ENCODE results near the gene KLHL33.

KLHL33 gene

DNA sequence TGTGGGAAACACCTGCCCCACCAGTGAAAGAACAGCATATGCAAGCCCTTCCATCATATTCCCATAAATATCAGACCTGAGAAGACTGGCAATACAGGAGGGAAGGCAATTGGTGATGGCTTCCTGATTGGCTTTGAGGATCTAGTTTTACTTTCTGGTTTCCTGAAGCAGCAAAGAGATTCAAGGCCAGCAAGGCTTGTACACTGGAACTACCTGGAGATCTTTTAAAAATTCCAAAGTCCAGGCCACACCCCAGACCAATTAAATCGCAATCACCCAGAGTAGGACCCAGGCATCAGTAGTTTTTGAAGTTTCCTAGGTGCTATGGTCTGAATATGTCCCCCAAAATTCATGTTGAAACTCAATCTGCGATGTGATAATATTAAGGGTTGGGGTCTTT, 19.7 kb downstream of the KLHL33 start:
- DNase-seq (ENCODE audit: low read depth in 2 of 2), result no peak

GRCh38 chr14:20415782-20416206, 20.2 kb downstream of the KLHL33 start:
- DNase-seq (ENCODE audit: low read depth in 2 of 2), result no peak

GRCh38 chr14:20413744-20414082, 22.3 kb downstream of the KLHL33 start:
- no peak for DNase-seq (ENCODE audit: low read depth in 2 of 2)

DNA sequence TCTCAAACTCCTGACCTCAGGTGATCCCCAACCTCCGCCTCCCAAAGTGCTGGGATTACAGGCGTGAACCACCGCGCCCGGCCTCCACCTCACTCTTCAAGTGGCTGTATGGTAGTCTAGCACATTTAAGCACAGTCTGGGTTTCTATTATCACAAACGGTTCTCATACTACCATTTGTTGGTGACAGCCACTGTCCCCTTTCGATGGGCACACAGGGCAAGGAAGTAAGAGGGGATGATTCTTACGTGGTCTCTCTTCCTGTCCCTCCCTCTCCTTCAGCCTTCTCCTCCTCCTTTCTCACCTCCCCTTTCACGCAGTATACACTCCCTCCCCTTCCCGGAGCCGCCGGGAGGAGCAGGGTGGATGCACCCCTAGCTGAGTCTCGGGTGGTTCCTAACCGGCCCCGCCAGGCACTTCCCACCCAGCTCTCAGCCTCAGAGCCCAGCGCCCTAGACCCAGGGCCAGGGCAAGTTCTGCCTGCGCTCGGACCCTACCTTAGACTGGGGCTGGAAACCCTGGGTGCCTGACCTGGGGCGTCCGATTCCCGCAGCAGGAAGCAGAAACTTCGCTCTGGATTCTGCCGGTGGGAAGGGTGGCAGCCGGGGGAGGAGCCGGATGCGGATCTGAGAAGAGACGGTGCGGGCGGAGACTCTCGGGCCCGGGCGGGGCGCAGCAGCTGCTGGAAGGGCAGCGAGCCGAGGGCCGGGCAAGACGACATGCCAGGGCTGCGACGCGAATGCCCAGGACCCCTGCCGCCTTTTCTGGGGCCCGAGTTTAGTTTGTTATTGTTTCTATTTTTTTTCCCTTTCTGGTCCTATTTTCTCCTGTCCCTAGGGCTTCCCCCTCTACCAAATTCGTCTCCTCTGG, 22.9 kb downstream of the KLHL33 start, which contains the start of gene TEP1:
TSS of gene TEP1 (minus strand) at position 626 of the 868 bp plus-strand sequence. CDS start 5,062 bp downstream, outside the sequence.
- peak; percentile 69 to 70 for DNase-seq (ENCODE audit: low read depth in 2 of 2)

GRCh38 chr14:20412411-20412810, 23.6 kb downstream of the KLHL33 start:
- DNase-seq (ENCODE audit: low read depth in 2 of 2), result no peak

DNA sequence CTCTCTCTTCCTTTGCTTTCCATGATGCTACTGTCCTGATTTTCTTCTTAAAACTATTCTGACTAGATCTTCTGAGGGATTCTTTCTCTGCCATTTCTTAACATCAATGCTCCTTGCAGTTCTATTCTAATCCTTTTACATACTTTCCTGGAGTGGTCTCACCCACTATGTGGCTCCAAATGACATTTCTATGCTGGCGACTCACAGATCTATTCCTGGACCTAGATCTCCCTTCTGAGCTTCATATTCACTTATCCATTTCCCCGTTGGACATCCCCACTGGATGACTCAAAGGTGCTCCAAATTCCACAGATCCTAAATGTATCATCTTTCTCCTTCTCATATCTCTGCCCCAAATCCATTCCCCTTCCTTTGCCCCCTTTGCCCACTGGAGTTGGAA, 26.7 kb downstream of the KLHL33 start:
- DNase-seq (ENCODE audit: low read depth in 2 of 2), result no peak

DNA sequence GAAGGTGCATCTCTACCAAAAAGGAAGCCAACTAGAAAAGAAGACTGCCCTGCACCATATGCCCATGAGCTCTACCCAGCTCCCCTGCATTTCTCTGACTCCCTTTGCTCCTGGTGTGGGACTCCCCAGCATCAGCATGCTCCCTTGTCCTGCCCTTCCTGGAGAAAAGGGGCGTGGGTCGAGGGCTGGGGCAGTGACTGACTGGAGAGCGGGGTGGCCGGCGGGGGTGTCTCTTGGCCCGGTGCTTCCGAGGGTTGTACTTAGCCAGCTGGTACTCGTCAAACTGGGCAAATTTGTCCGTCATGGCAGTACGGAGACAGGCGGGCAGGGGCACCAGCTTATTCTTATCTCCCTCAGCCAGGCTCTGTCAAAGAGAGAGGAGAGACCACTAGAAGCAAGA, 32.4 kb downstream of the KLHL33 start:
- DNase-seq (ENCODE audit: low read depth in 2 of 2), result no peak

DNA sequence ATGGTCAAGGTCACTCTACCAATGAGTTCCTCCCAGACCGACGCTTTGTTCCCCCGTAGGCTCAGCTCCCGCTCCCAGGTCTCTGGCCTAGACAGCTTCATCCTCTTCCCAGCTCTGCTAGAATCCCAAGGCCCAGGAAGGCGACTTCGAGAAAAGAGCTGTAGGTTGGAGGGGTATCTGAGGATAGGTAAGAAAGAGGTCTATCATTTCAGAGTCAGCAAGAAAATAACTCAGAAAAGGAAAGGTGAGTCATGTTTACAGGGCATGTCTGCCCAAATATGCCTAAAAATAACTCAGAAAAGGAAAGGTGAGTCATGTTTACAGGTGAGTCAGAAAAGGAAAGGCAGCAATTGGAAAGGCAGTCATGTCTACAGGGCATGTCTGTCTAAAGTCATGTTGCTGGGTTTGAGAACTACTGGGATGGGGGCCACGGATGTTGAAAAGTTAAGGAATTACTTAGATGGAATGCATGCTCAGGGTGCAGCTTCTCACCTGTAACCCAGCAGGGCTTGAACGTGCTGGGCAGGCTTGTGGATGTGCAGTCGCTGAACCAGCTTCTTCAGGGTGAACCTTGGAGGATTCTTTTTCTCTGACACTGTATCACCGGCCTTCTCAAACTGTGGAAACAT, 34.9 kb downstream of the KLHL33 start:
- no peak for DNase-seq (ENCODE audit: low read depth in 2 of 2)

- no peak for DNase-seq (ENCODE audit: low read depth in 2 of 2)
Observed at GRCh38 chr14:20400589-20400964, 35.4 kb downstream of the KLHL33 start.

DNA sequence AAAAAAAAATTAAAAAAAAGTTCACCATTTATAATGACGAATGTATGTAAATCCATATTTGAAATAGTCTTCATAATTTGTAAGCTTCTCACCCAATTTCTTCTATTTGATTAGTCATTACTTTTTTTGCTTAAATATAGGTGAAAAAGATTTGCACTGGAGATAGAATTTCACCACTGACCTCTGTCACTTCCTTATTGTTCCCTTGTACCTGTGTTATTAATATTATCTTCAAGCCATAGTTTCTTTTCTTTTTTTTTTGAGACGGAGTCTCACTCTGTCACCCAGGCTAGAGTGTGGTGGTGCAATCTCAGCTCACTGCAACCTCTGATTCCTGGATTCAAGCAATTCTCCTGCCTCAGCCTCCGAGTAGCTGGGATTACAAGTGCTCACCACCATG, 38.5 kb downstream of the KLHL33 start:
- DNase-seq (ENCODE audit: low read depth in 2 of 2), result no peak

DNA sequence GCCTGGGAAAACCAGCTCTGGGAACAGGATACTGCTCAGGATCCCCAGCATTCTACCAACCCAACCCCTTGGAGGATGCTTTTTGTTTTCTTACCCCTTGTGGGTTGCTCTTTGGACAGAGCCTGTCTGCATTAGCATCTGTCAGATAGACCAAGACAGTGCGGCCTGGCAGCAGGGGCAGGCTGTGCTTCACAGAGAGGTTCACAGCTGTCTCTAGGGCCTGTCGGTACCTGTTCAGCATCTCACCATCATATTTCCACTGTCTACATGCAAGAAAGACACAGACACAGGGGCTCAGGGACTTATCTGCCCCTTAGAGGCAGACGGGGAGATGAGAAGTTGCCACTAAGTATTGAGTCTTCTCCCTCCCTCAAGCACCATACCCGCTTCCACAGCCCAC, 44.5 kb downstream of the KLHL33 start:
- DNase-seq (ENCODE audit: low read depth in 2 of 2), result no peak

GRCh38 chr14:20388159-20388558, 47.8 kb downstream of the KLHL33 start:
- DNase-seq (ENCODE audit: low read depth in 2 of 2), result no peak

DNA sequence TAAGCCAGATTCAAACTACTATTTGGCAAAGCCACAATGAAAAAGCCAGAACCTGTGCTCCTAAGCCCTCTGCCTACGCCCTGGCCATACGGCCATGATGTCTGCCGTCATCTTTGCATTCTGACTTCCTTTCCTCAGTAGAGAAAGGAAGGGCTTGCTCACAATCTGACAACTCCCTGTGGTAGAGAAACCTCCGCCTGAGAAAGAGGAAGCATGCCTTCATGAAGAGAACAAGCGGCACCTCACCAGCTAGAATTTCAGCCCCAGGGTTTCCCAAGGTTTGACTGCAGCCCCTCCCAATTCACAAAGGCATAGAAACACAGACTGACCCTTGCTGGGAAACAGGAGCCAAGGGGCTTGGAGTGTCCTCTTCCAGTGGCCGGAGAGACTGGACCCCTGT, 48.4 kb downstream of the KLHL33 start:
- no peak for DNase-seq (ENCODE audit: low read depth in 2 of 2)

- no peak for DNase-seq (ENCODE audit: low read depth in 2 of 2)
Observed at GRCh38 chr14:20386276-20386855, 49.6 kb downstream of the KLHL33 start.

GRCh38 chr14:20384886-20385285, 51.1 kb downstream of the KLHL33 start:
- DNase-seq (ENCODE audit: low read depth in 2 of 2), result no peak

GRCh38 chr14:20384321-20384720, 51.6 kb downstream of the KLHL33 start:
- DNase-seq (ENCODE audit: low read depth in 2 of 2), result no peak

DNA sequence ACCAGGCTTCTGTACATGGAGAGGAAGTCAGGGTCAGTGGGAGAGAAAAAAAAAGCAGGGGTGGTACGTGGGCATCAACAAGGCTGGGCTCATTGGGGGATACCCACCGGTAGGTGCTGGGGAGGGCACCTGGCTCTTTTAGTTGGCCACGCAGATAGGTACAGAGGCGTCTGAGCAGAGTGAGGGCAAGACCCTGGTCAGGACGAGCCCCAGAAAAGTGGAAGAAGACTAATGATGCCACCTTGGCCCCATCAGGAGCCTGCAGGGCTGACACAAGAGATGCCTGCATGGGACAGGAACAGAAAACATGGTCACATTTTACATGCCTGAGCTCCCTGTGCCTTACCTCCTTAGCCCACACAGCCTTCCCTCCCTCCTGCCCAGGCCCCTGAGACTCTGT, 52.3 kb downstream of the KLHL33 start:
- DNase-seq (ENCODE audit: low read depth in 2 of 2), result no peak

- no peak for DNase-seq (ENCODE audit: low read depth in 2 of 2)
Observed at GRCh38 chr14:20383032-20383431, 52.9 kb downstream of the KLHL33 start.

DNA sequence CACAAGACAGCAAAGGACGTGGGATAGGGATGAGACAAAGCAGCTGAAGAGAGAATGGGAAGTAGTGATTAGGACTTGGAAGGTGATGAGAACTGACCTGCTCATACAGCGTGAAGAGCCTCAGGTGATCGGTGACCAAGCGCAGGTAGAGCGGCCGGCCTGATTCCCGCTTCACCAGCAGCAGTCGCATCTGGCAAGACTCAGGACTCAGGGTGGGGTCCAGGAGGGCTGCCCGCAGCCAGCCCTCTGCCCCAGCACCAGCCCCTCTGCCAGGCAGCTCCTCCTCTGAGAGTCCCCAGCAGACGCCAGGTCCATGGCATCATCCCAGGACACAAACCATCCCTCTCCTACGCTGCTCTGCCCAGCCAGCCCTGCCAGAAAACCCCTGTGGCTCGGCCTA, 53.4 kb downstream of the KLHL33 start:
- DNase-seq (ENCODE audit: low read depth in 2 of 2), result no peak

DNA sequence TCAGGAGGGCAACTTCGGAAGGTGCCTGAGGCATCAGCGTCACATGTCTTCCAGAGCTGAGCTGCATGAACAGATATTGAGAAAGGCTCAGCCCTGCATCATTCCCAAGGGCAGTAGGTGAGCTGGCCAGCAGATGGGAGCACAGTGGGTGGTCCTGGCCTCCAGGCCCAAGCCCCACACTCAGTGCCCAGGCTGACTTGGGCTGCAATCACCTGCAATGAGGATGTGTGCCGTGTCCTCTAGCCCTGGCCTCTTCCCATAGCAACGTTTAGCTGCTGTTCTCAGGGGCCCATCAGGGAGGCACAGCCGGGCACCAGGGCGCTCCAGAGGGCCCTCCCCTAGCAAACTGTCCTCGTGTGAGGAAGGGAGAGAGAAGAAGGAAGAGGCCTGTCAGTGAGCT, 54.6 kb downstream of the KLHL33 start:
- DNase-seq (ENCODE audit: low read depth in 2 of 2), result no peak

DNA sequence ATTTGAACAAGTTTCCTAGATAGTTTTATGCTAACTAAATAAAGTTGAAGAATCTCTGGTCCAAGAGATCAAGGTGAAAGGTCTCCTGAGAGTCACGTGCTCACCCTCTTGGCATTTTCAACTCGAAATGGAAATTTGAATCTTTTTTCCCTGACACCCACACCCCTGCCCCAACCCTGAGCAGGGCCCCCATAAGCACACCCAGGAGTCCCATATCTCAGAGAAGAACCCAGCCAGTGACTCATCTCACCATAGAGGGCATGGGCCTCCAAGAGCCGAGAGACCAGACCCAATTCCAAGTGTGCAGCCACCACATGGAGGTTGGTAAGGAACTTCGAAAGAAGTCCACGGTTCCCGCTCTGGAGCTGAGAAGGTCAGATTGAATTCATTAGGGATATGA, 55.3 kb downstream of the KLHL33 start:
- DNase-seq (ENCODE audit: low read depth in 2 of 2), result no peak

DNA sequence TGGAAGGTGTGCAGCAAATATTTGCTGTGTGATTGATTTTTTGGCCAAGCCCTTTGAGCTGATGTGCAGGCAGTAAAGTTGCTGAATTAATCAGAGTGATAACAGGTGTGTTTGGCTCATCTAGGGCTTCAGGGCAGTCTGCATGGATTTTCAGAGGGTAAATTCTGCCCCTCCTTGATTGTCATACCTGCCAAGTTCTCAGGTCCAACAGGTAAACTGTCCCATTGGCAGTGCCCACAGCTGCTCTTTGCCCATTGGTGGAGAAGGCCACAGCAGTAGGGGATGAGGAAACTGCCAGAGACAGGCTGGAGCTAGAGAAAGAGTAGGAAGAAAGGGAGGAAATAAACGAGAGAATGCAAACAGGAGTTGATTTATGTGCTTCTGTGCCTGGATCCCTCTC, 56.2 kb downstream of the KLHL33 start:
- no peak for DNase-seq (ENCODE audit: low read depth in 2 of 2)

GRCh38 chr14:20377171-20377570, 58.8 kb downstream of the KLHL33 start:
- no peak for DNase-seq (ENCODE audit: low read depth in 2 of 2)
